A549 (cell line): Measurements from ENCODE around the gene SPAG6.

Experiments
- CTCF ChIP-seq: fragments of >200 bp; sonication (Bioruptor Twin); formaldehyde crosslinking; IDR thresholded peaks from 3 replicates; pipeline ENCODE4 v1.5.1; 2016
- E2F6 ChIP-seq: IDR thresholded peaks from 2 replicates; pipeline ENCODE4 v1.6.1; 2012; ENCODE audit warnings: low read depth, borderline replicate concordance
- EHF ChIP-seq: fragments of 250-450 bp; sonication (Bioruptor Pico); IDR thresholded peaks from 2 replicates; pipeline ENCODE4 v1.5.0; 2020; ENCODE audit warnings: mild to moderate bottlenecking
- EP300 ChIP-seq, 2 experiments: fragments of >200 bp; sonication (Bioruptor Twin); formaldehyde crosslinking; IDR thresholded peaks; 2 replicates in 1 of 2; 3 replicates in 1 of 2; pipeline ENCODE4 v1.6.1; 2016 to 2017
- HOXA7 ChIP-seq: fragments of 250-450 bp; sonication (Bioruptor Pico); IDR thresholded peaks from 2 replicates; pipeline ENCODE4 v1.5.0; 2020; ENCODE audit warnings: mild to moderate bottlenecking, moderate library complexity
- KDM5A ChIP-seq: fragments of 200-600 bp; sonication (generic); IDR thresholded peaks from 2 replicates; pipeline ENCODE4 v1.6.1; 2016; ENCODE audit warnings: antibody characterized with exemption, mild to moderate bottlenecking
- MYC ChIP-seq: IDR thresholded peaks from 2 replicates; pipeline ENCODE4 v1.6.1; 2012; ENCODE audit warnings: mild to moderate bottlenecking, inconsistent platforms, low read length, improper control_type of control experiment, borderline replicate concordance
- POLR2A ChIP-seq: IDR thresholded peaks from 2 replicates; pipeline ENCODE4 v1.6.1; 2012; ENCODE audit warnings: mild to moderate bottlenecking, low read length
- RAD21 ChIP-seq, 2 experiments: fragments of >200 bp in 1 of 2; sonication (Bioruptor Twin) in 1 of 2; formaldehyde crosslinking in 1 of 2; IDR thresholded peaks in 1 of 2; conservative IDR thresholded peaks in 1 of 2; 2 replicates in 1 of 2; 3 replicates in 1 of 2; pipeline ENCODE4 v1.6.1; 2012 to 2018; ENCODE audit warnings: inconsistent platforms in 1 of 2
- TF ChIP-seq, protein P1 (sequence below): fragments of 450-650 bp; IDR thresholded peaks from 2 replicates; pipeline ENCODE4 v1.6.1; 2014; ENCODE audit warnings: antibody characterized with exemption
- TF ChIP-seq, protein P2 (sequence below): fragments of 200-600 bp; sonication (generic); IDR thresholded peaks from 2 replicates; pipeline ENCODE4 v1.6.1; 2016; ENCODE audit warnings: antibody characterized with exemption, mild to moderate bottlenecking, moderate library complexity

DNA sequence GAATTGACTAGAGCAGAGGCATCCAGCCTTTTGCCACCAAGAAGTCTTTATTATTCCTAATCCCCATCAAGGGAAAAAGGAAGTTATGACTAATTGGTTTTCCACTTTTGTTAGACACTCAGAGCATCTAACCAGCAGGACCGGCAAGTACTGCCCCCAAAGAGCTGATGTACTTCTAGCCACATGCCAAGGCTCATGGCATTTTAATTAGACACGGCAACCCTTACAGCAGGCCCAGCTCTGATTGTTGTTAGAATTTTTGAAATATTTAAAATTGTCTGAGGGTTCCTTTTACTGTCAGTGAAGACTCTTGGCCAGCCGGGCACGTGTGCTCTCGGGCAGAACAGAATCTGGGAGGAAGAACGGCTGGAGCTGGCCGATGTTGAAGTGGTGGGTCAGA lies 114.8 kb downstream of the SPAG6 start:
- TF ChIP-seq, protein P1, sequence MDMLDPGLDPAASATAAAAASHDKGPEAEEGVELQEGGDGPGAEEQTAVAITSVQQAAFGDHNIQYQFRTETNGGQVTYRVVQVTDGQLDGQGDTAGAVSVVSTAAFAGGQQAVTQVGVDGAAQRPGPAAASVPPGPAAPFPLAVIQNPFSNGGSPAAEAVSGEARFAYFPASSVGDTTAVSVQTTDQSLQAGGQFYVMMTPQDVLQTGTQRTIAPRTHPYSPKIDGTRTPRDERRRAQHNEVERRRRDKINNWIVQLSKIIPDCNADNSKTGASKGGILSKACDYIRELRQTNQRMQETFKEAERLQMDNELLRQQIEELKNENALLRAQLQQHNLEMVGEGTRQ = no peak
- no peak for TF ChIP-seq CTCF
- no peak for TF ChIP-seq MYC
- TF ChIP-seq RAD21 (conservative IDR thresholded peaks at IDR 0.05 in 1 of 2, IDR thresholded peaks at IDR 0.05 in 1 of 2) = no peak
- TF ChIP-seq HOXA7 = no peak
- no peak for TF ChIP-seq E2F6
- TF ChIP-seq EHF = no peak
- no peak for TF ChIP-seq KDM5A
- TF ChIP-seq EP300 (IDR thresholded peaks at IDR 0.05) = no peak
- TF ChIP-seq POLR2A = no peak
- TF ChIP-seq, protein P2, sequence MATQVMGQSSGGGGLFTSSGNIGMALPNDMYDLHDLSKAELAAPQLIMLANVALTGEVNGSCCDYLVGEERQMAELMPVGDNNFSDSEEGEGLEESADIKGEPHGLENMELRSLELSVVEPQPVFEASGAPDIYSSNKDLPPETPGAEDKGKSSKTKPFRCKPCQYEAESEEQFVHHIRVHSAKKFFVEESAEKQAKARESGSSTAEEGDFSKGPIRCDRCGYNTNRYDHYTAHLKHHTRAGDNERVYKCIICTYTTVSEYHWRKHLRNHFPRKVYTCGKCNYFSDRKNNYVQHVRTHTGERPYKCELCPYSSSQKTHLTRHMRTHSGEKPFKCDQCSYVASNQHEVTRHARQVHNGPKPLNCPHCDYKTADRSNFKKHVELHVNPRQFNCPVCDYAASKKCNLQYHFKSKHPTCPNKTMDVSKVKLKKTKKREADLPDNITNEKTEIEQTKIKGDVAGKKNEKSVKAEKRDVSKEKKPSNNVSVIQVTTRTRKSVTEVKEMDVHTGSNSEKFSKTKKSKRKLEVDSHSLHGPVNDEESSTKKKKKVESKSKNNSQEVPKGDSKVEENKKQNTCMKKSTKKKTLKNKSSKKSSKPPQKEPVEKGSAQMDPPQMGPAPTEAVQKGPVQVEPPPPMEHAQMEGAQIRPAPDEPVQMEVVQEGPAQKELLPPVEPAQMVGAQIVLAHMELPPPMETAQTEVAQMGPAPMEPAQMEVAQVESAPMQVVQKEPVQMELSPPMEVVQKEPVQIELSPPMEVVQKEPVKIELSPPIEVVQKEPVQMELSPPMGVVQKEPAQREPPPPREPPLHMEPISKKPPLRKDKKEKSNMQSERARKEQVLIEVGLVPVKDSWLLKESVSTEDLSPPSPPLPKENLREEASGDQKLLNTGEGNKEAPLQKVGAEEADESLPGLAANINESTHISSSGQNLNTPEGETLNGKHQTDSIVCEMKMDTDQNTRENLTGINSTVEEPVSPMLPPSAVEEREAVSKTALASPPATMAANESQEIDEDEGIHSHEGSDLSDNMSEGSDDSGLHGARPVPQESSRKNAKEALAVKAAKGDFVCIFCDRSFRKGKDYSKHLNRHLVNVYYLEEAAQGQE = no peak
